GM10266 (cell line): ENCODE measurements around the gene JAZF1.

Source experiments
- DNase-seq: peaks from one replicate; pipeline ENCODE4 v3.0.0; 2012; ENCODE audit errors: extremely low spot score
- CTCF ChIP-seq: IDR thresholded peaks from 2 replicates; pipeline ENCODE4 v1.5.1; 2012; ENCODE audit warnings: mild to moderate bottlenecking, low read depth; ENCODE audit not compliant: control insufficient read depth, insufficient read depth; ENCODE audit errors: missing control alignments

The JAZF1 gene

GRCh38 chr7:27850531-27850930 is 330.1 kb downstream of the JAZF1 start:
- DNase-seq = no peak

GRCh38 chr7:27846388-27846787 is 334.2 kb downstream of the JAZF1 start:
- DNase-seq = no peak
- TF ChIP-seq CTCF = no peak

More at GRCh38 chr7:27850531-27850930, 330.1 kb downstream of the JAZF1 start:
- TF ChIP-seq CTCF = no peak

GRCh38 chr7:27843584-27844305 is 336.9 kb downstream of the JAZF1 start:
- TF ChIP-seq CTCF = no peak
- no peak for DNase-seq

- no peak for TF ChIP-seq CTCF
Measured at GRCh38 chr7:27842851-27843250, 337.7 kb downstream of the JAZF1 start.

GRCh38 chr7:27842094-27842692 is 338.4 kb downstream of the JAZF1 start:
- no peak for DNase-seq

More at GRCh38 chr7:27842851-27843250, 337.7 kb downstream of the JAZF1 start:
- no peak for DNase-seq

GRCh38 chr7:27840760-27841364 is 339.7 kb downstream of the JAZF1 start:
- no peak for DNase-seq
- no peak for TF ChIP-seq CTCF

More at GRCh38 chr7:27842094-27842692, 338.4 kb downstream of the JAZF1 start:
- TF ChIP-seq CTCF = no peak

- no peak for TF ChIP-seq CTCF
- no peak for DNase-seq
Measured at GRCh38 chr7:27840313-27840712, 340.3 kb downstream of the JAZF1 start.
